ENCODE measurements around the gene RFC2.
"Not testable (repeated sequence)": the region's sequence is repeated elsewhere in the genome, so short reads cannot be mapped to it uniquely, and the experiment has no call there.

Gene RFC2

GRCh38 chr7:74217455-74218342 is 36.5 kb downstream of the RFC2 start:
- no peak overlapping the region for H3K4me3 ChIP-seq (ENCODE audit: control insufficient read depth, low read depth, low read length)
- no peak for DNase-seq (ENCODE audit: low read depth)
- no peak for TF ChIP-seq CTCF (IDR thresholded peaks at IDR 0.05; ENCODE audit: control insufficient read depth, insufficient read depth, low read depth, low read length, missing control alignments)

- DNase-seq (ENCODE audit: low read depth), result no peak
- TF ChIP-seq CTCF (IDR thresholded peaks at IDR 0.05; ENCODE audit: control insufficient read depth, insufficient read depth, low read depth, low read length, missing control alignments), result no peak
- no peak overlapping the region for H3K4me3 ChIP-seq (ENCODE audit: control insufficient read depth, low read depth, low read length)
These were observed 37.8 kb downstream of the RFC2 start for GRCh38 chr7:74216361-74216761.

GRCh38 chr7:74215921-74216320 is 38.3 kb downstream of the RFC2 start:
- no peak for TF ChIP-seq CTCF (IDR thresholded peaks at IDR 0.05; ENCODE audit: control insufficient read depth, insufficient read depth, low read depth, low read length, missing control alignments)
- H3K4me3 ChIP-seq (ENCODE audit: control insufficient read depth, low read depth, low read length), result no peak overlapping the region
- no peak for DNase-seq (ENCODE audit: low read depth)

- TF ChIP-seq CTCF (IDR thresholded peaks at IDR 0.05; ENCODE audit: control insufficient read depth, insufficient read depth, low read depth, low read length, missing control alignments), result no peak
- no peak overlapping the region for H3K4me3 ChIP-seq (ENCODE audit: control insufficient read depth, low read depth, low read length)
- DNase-seq (ENCODE audit: low read depth), result no peak
These were observed 39.2 kb downstream of the RFC2 start for GRCh38 chr7:74214816-74215630.

- H3K4me3 ChIP-seq (ENCODE audit: control insufficient read depth, low read depth, low read length), result no peak overlapping the region
- no peak for TF ChIP-seq CTCF (IDR thresholded peaks at IDR 0.05; ENCODE audit: control insufficient read depth, insufficient read depth, low read depth, low read length, missing control alignments)
- no peak for DNase-seq (ENCODE audit: low read depth)
These were observed 41.5 kb downstream of the RFC2 start for GRCh38 chr7:74212661-74213060.

GRCh38 chr7:74208241-74208640 is 46.0 kb downstream of the RFC2 start:
- not testable (repeated sequence) for DNase-seq (ENCODE audit: low read depth); H3K4me3 ChIP-seq (ENCODE audit: control insufficient read depth, low read depth, low read length)

- no peak overlapping the region for H3K4me3 ChIP-seq (ENCODE audit: control insufficient read depth, low read depth, low read length)
- no peak for DNase-seq (ENCODE audit: low read depth)
- TF ChIP-seq CTCF (IDR thresholded peaks at IDR 0.05; ENCODE audit: control insufficient read depth, insufficient read depth, low read depth, low read length, missing control alignments), result no peak
These were observed 46.6 kb downstream of the RFC2 start for GRCh38 chr7:74207586-74207985.
